HG02981 (cell line): ENCODE data around the gene EIF4ENIF1.
"Not testable (repeated sequence)": the region's sequence is repeated elsewhere in the genome, so short reads cannot be mapped to it uniquely, and the experiment has no call there.

Experiments
- ATAC-seq: cut with Tn5 transposase; IDR thresholded peaks from one replicate; pipeline ENCODE4 v1.9.1; 2021; ENCODE audit warnings: mild to moderate bottlenecking, moderate library complexity; ENCODE audit not compliant: unreplicated experiment

EIF4ENIF1 gene

DNA sequence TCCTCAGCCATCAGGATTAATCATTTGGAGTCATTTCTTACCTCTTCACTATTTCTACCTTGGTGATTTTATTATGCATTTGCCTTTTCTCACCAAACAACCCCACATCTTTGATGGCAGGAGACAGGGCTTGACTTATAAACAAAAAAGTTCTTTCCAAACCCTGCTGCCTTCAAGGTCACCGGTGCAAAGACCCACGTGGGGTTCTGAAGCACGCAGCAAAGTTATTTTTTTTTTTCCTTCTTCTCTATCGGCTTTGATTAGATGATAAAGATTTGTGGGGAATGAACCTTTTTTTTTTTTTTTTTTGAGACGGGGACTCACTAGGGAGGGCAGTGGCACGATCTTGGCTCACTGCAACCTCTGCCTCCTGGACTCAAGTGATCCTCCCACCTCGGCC, 46.1 kb downstream of the EIF4ENIF1 start:
- ATAC-seq, result no peak

DNA sequence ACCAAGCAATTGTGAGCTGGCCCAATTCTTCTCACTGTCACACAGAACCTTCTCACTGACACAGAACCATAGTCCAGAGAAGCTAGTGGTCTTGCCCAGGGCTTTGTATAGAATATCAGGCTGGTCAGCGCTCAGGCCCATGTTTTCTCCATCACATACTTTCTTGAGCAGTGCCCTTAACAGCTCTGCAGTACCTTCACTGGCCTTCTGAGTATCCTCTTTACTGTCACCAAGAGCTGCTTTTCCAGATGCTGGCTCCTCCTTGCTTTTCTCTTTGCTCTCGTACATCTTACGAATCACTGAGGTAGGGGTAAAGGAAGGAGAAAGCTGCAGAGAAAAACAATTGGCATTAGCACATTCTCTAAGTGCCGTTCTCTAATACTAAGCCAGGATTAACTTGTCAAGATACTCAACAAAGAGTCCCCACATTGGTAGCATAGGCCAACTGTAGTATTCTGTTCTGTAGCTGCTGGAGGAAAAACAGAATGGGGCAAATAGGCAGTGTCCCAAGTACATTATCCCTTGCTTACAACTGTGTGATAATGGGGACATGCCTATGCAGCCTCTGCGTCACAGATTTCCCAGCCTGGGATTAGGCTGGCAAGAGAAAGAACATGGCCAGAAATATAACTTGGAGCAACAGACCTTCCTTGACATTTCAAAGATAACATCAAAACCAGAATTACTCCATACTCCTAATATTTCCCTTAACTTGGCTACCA, 46.7 kb downstream of the EIF4ENIF1 start:
- no peak for ATAC-seq

DNA sequence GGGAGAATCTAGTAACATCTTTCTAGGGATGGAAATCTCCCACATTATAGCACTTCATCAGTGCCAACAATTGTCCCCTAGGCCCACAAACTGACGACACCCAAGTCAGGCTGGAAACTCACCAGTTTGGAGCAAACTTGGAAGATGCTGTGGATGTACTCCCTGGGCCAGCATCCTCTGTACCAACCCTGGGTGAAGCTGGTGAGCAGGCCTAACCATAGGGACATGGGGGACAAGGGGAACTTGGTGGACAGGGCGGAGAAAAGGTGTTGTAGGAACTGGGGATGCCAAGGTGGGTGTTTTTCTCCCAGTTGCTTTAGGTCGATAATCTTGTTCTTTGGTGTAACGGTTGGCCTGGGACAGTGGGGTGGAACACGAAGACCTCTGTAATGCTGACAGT, 48.0 kb downstream of the EIF4ENIF1 start:
- no peak for ATAC-seq

DNA sequence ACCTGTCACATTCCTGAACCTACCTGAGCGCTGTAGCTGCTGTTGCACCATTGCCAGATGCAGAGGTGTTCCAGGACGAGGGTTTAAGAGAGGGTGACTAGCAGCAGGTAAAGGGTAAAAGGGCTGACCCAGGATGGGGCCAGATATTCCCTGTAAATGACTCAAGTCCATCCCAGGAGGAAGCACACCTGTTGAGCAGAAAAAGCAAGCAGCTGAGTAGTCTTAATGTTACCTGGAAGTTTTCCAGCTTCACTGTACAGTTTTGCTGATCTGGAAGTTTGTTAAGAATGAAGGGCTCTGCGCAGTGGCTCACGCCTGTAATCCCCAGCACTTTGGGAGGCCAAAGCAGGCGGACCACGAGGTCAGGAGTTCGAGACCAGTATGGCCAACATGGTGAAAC, 49.0 kb downstream of the EIF4ENIF1 start:
- no peak for ATAC-seq

DNA sequence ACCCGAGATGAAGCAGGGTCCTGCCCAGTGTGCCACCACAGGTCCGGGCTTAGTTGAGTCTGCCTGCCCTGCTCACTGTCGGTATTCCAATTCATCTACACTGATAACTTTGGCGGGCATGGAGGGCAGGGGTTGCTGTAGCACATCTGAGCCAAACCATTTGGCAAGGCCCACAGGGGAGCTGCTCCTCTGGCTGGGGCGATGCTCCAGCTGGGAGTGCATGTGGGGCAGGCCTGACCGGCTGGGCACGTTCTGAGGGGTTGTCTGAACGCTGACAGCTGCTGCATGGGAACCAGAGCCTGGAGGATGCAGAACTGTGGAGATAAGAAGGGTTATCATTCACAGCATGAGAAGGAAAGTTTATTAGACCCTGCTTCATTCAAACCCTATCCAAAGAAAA, 49.8 kb downstream of the EIF4ENIF1 start:
- ATAC-seq, result no peak

DNA sequence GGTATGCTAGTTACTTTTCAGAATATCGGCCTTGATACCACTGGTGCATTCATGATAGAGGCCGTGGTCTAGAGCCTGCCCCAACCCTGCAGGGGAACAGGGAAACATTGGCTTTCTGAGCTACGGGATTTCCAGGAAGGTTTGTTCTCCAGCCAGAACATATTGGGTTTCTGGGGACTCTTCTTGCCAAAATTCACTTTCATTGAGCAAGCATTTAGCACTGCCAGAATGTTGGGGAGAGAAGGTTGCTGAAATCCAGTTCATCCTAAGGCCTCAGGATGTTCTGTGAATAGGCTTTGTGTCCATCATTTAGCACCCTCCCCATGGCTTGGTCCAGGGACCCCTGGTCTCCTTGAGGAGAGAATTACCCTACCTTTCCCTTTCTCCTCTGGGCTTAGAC, 53.5 kb downstream of the EIF4ENIF1 start:
- no peak for ATAC-seq

DNA sequence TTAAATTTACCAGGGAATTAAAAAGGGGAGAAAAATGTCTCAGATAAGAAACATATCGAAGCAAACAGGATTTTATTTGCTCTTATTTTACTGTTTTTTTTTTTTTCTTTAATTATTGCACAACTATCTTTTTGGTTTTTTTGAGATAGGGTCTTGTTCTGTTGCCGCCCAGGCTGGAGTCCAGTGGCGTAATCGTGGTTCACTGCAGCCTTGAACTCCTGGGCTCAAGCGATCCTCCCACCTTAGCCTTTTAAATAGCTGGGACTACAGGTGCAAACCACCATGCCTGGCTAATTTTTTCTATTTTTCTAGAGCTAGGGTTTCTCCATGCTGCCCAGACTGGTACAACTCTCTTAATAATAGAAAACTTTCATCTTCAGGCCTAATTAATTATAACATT, 57.7 kb downstream of the EIF4ENIF1 start:
- no peak for ATAC-seq

DNA sequence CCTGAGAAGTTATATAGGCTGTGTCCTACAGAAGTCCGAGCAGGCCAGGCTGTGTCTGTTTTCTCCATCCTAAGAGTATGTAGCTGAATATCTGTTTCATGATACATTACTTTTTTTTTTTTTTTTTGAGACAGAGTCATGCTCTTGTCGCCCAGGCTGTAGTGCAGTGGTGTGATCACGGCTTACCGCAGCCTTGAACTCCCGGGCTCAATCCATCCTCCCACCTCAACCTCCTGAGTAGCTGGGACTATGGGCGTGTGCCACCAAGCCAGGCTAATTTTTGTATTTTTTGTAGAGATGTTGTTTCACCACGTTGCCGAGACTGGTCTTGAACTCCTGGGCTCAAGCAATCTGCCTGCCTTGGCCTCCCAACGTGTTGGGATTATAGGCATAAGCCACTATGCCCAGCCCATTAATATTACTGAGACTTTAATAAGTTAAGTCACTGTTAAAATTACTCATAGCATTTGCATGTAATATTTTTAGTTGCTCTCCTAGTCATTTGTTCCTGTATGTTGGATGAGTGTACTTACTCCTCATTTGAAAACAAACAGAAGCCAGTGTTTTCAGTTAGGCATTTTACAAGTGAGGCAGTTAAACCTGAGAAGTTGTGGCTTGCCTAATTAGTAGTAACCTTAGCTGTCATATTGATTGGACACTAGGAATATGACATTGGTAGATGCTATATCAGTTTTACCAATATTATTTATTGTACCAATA, 64.2 kb downstream of the EIF4ENIF1 start:
- ATAC-seq, result no peak

DNA sequence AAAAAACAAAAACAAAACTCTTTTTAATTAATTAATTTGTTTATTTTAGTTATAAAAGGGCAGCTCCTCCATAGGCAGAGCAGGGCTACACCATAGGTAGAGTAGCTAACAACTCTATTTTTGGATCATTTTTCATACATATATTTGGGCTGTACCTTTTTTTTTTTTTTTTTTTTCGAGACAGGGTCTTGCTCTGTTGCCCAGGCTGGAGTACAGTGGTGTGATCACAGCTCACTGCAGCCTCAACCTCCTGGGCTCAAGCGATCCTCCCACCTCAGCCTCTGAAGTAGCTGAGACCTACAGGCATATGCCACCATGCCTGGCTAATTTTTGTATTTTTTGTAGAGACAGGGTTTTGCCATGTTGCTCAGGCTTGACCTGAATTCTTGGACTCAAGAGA, 87.3 kb downstream of the EIF4ENIF1 start:
- ATAC-seq, result not testable (repeated sequence)

DNA sequence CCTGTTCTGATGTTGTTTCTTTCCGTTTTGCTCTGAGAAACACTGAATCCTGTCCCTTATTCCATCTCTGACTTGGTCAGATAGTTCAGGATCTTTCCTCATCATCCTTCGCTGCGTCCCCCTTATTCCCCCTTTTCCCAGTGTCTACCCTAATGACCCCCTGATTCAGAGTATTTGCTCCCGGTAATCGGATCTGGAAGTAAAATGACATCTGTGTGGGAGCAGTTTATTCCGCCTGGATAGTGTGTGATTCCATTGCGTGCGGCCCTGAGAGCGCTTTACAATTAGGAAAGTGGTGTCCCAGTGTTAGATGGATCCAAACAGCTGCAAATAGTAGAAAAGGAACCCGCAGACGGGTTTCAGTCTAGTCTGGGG, 89.6 kb downstream of the EIF4ENIF1 start:
- no peak for ATAC-seq

DNA sequence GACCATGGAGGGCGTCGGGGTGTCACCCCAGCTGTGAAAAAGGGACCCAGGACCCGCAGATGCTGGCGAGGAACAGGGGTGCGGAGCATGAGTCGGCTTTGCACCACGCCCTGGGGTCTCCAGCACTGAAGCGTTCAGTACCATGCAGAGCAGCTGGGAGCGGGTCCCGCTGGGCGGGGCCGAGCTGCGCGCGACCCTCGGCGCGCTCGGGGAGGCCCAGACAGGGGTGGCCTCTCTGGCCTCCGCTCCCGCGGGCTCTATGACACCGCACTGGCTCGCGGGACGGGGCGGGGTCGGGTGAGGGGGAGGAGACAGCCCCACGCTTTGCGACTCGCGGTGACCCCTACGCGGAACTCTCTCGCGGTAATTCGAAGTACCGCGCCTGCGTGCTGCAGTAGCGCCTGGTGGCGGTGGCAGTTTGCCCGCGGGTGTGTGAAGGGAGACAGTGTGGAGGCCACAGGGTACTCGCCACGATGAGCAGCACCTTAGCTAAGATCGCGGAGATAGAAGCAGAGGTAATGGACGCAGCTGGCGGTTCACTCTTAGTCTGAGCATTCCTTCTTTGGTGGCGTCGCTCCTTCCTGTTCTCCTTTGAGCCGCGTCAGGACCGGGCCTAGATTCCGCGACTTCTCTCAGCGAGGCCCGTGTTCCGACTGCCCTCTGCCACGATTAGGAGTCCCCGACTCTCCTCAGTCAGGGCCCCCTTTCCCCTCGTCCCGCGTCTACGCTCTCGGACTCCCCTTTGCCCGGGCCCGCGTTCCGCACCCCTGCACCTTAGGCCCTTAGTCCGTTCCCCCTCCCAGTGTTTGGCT, 90.2 kb downstream of the EIF4ENIF1 start, which contains the start of gene DRG1:
DRG1 (plus strand) TSS at position 394 of the 812 bp plus-strand sequence; CDS start at position 474, 80 bp downstream.
- ATAC-seq, result peak; percentile 96

DNA sequence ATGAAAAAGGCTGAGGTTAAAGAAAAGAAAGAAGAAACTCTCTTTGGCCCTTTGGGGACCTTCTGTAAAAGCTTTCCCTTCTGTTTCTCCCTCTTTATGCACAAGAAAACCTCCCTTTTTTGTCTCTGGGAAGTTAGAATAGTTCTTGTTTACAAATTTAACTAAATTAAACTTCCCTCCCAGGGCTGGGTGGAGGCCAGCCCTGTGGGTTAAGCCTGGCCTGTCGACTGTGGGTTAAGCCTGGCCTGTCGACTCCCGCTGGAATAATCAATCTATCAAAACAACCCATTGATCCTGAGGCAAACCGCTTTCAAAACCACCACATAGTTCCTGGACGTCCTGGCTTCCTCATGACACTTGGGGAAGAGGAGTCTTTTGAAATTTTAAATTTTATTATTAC, 91.4 kb downstream of the EIF4ENIF1 start:
- no peak for ATAC-seq

DNA sequence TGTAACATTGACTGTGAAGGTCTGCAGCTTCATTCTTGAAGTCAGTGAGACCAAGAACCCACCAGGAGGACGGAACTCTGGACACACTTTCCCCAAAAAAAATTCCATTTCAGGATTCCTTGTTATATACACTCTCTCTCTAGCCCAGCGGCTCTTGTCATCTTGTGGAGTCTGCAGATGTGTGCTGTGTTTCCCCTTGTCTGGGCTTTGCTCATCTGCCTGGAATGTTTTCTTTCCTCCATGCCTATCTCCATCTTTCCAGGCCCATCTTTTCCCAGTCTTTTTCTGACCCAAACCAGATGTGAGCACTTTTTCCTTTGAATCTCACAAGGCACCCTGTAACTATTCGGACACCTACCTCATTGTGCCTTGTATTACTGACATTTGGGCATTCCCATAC, 95.3 kb downstream of the EIF4ENIF1 start:
- ATAC-seq, result no peak

DNA sequence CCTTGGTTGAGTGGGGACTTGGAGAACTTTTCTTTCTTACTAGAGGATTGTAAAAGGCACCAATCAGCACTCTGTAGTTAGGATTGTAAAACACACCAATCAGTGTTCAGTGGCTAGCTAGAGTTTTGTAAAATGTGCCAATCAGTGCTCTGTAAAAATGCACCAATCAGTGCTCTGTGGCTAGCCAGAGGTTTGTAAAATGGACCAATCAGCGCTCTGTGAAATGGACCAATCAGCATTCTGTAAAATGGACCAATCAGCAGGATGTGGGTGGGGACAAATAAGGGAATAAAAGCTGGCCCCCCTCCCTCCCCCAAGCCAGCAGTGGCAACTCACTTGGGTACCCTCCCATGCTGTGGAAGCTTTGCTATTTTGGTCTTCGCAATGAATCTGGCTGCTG, 95.7 kb downstream of the EIF4ENIF1 start:
- no peak for ATAC-seq
